ENCODE data around the gene ILDR2. TPM values are rescaled to one million over a fixed set of nuclear protein-coding genes. Genes with fewer than 3 reads are reported as not detected.
A peak's percentile ranks its signal among the peaks of the same experiment; 100 is the strongest.

The ILDR2 gene, protein sequence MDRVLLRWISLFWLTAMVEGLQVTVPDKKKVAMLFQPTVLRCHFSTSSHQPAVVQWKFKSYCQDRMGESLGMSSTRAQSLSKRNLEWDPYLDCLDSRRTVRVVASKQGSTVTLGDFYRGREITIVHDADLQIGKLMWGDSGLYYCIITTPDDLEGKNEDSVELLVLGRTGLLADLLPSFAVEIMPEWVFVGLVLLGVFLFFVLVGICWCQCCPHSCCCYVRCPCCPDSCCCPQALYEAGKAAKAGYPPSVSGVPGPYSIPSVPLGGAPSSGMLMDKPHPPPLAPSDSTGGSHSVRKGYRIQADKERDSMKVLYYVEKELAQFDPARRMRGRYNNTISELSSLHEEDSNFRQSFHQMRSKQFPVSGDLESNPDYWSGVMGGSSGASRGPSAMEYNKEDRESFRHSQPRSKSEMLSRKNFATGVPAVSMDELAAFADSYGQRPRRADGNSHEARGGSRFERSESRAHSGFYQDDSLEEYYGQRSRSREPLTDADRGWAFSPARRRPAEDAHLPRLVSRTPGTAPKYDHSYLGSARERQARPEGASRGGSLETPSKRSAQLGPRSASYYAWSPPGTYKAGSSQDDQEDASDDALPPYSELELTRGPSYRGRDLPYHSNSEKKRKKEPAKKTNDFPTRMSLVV
- total RNA-seq (ENCODE audit: unreplicated experiment) = 0.56 TPM
- long read RNA-seq = 0 reads

- peak; percentile 60 for DNase-seq
- H3K4me1 Mint-ChIP-seq (ENCODE audit: low read depth, unreplicated experiment) = peaks cover 5% of the 10 kb centered on the region
- TF ChIP-seq, protein P1, sequence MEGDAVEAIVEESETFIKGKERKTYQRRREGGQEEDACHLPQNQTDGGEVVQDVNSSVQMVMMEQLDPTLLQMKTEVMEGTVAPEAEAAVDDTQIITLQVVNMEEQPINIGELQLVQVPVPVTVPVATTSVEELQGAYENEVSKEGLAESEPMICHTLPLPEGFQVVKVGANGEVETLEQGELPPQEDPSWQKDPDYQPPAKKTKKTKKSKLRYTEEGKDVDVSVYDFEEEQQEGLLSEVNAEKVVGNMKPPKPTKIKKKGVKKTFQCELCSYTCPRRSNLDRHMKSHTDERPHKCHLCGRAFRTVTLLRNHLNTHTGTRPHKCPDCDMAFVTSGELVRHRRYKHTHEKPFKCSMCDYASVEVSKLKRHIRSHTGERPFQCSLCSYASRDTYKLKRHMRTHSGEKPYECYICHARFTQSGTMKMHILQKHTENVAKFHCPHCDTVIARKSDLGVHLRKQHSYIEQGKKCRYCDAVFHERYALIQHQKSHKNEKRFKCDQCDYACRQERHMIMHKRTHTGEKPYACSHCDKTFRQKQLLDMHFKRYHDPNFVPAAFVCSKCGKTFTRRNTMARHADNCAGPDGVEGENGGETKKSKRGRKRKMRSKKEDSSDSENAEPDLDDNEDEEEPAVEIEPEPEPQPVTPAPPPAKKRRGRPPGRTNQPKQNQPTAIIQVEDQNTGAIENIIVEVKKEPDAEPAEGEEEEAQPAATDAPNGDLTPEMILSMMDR (IDR thresholded peaks at IDR 0.05; ENCODE audit: partially characterized antibody, unreplicated experiment) = no peak
- no peaks in the 10 kb centered on the region for H3K36me3 Mint-ChIP-seq (ENCODE audit: unreplicated experiment)
- peaks cover 19% of the 10 kb centered on the region for H3K27me3 Mint-ChIP-seq (ENCODE audit: unreplicated experiment)
- H3K27ac Mint-ChIP-seq (ENCODE audit: unreplicated experiment) = no peak within 1 kb of the TSS
- peaks cover 3% of the 10 kb centered on the region for H3K9me3 Mint-ChIP-seq (ENCODE audit: unreplicated experiment)
- H3K4me3 Mint-ChIP-seq (ENCODE audit: unreplicated experiment) = peak within 1 kb of the TSS; percentile 85
Measured at GRCh38 chr1:166975361-166976129, at the start of gene ILDR2. ILDR2 (minus strand) TSS chr1:166975540; CDS start chr1:166975268, 272 bp downstream.

GRCh38 chr1:167022384-167022783 lies 47.0 kb upstream of the ILDR2 start:
- H3K4me1 Mint-ChIP-seq (ENCODE audit: low read depth, unreplicated experiment) = no peaks in the 10 kb centered on the region
- no peak for DNase-seq
- H3K4me3 Mint-ChIP-seq (ENCODE audit: unreplicated experiment) = no peak overlapping the region
- TF ChIP-seq, protein P1 (IDR thresholded peaks at IDR 0.05; ENCODE audit: partially characterized antibody, unreplicated experiment) = no peak
- peaks cover 7% of the 10 kb centered on the region for H3K36me3 Mint-ChIP-seq (ENCODE audit: unreplicated experiment)
- no peaks in the 10 kb centered on the region for H3K9me3 Mint-ChIP-seq (ENCODE audit: unreplicated experiment)
- peaks cover 2% of the 10 kb centered on the region for H3K27me3 Mint-ChIP-seq (ENCODE audit: unreplicated experiment)
- no peak overlapping the region for H3K27ac Mint-ChIP-seq (ENCODE audit: unreplicated experiment)

DNA sequence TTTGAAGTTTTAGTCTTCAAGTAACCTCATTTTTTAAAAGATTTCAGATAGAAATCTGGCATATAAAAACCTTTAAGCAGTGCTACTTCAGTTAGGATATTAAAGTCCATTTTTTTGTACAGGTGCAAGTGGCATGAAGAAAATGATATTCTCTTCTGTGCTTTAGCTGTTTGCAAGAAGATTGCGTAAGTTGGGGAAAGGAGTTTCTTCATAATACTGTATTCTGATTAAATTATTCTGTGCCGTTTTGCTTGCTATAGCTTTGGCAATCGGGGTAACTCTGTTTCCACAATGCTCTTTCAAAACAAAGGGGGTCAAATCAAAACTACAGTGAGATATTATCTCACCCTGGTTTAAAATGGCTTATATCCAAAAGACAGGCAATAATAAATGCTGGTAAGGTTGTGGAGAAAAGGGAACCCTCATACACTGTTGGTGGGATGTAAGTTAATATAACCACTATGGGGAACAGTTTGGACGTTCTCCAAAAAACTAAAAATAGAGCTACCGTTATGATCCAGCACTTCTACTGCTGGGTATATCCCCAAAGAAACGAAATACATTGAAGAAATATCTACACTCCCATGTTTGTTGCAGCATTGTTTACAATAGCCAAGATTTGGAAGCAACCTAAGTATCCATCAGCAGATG lies 40.9 kb upstream of the ILDR2 start:
- no peak for DNase-seq
- Mint-ChIP-seq H3K36me3 (ENCODE audit: unreplicated experiment) (no peaks in the 10 kb centered on the region), H3K4me1 (ENCODE audit: low read depth, unreplicated experiment) (no peaks in the 10 kb centered on the region), H3K27me3 (ENCODE audit: unreplicated experiment) (no peaks in the 10 kb centered on the region), H3K9me3 (ENCODE audit: unreplicated experiment) (no peaks in the 10 kb centered on the region), H3K27ac (ENCODE audit: unreplicated experiment) (no peak overlapping the region), H3K4me3 (ENCODE audit: unreplicated experiment) (no peak overlapping the region)
- TF ChIP-seq, protein P1 (IDR thresholded peaks at IDR 0.05; ENCODE audit: partially characterized antibody, unreplicated experiment) = no peak

DNA sequence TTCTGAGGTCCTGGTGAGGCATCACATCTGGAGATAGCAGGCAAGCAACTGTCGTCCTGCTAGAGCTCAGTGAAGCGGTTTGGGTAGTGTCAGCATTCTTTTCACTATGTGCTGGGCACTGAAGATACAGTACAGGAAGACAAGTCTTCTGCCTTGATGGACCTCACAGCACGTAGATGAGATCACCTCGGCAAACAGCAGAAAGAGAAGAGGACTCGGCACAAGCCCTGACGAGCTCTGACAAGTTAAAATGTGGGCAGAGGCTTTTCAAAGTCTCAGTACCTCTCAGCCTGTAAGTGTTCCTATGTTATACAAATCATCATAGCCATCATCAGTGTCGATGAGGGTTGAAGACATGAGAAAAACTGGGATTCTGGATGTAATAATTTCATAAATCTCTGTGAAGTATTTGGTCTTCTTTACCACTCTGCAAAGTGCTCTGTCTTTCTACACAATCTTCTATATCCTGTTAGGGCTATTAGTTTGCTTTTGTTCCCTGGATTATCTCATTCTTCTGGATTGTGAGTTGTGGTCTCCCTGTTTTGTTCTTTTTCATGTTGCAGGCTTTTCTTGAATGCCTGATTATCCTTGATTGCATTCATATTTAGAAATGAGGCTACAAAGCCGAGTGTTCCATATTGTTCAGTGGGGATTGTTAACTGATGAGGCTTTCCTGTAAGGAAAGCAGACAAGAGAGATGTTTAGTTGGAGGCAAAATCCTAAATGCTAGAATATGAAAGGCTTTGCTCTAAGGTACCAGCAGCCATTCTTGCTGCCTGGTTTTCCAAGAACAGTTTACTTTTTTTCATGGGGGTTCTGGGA lies 38.0 kb upstream of the ILDR2 start:
- Mint-ChIP-seq H3K27ac (ENCODE audit: unreplicated experiment) (no peak overlapping the region), H3K4me3 (ENCODE audit: unreplicated experiment) (no peak overlapping the region), H3K27me3 (ENCODE audit: unreplicated experiment) (no peaks in the 10 kb centered on the region), H3K4me1 (ENCODE audit: low read depth, unreplicated experiment) (no peaks in the 10 kb centered on the region), H3K9me3 (ENCODE audit: unreplicated experiment) (no peaks in the 10 kb centered on the region), H3K36me3 (ENCODE audit: unreplicated experiment) (no peaks in the 10 kb centered on the region)
- TF ChIP-seq, protein P1 (IDR thresholded peaks at IDR 0.05; ENCODE audit: partially characterized antibody, unreplicated experiment) = no peak
- no peak for DNase-seq

Measured in glutamatergic neuron (in vitro differentiated cells).